ENCODE measurements around the gene WDR82.

The WDR82 gene

GRCh38 chr3:52280050-52280461 is 1.6 kb upstream of the WDR82 start:
- H3K4me2 ChIP-seq (ENCODE audit: low read depth, low read length, poor library complexity, severe bottlenecking): peak overlapping the region; percentile 80
- H2AFZ ChIP-seq (ENCODE audit: low read length): no peak overlapping the region
- no peaks in the 10 kb centered on the region for H3K9me2 ChIP-seq (replicated peaks; ENCODE audit: low read depth, low read length)
- H4K20me1 ChIP-seq (ENCODE audit: insufficient read depth, low read length, poor library complexity, severe bottlenecking): peaks cover 30% of the 10 kb centered on the region
- peak overlapping the region; percentile 93 for H3K4me3 ChIP-seq (ENCODE audit: low read length, poor library complexity, severe bottlenecking)
- peaks cover 43% of the 10 kb centered on the region for H3K79me2 ChIP-seq (ENCODE audit: insufficient read depth, low read length)
- peak overlapping the region; percentile 78 for H3K9ac ChIP-seq (ENCODE audit: low read depth, low read length, poor library complexity, severe bottlenecking)
- H3K4me1 ChIP-seq (ENCODE audit: insufficient read depth, low read length, poor library complexity, severe bottlenecking): peaks cover 38% of the 10 kb centered on the region
- TF ChIP-seq CTCF (conservative IDR thresholded peaks at IDR 0.05; ENCODE audit: low read length) (no peak), EZH2phosphoT487 (IDR thresholded peaks at IDR 0.05; ENCODE audit: borderline replicate concordance) (no peak)
- no peaks in the 10 kb centered on the region for H3K9me3 ChIP-seq (ENCODE audit: insufficient read depth, low read depth, low read length)
- H3F3A ChIP-seq (ENCODE audit: low read depth): peaks cover 7% of the 10 kb centered on the region; the same call in 1 of the 2 replicates
- H3K27me3 ChIP-seq (ENCODE audit: insufficient read depth, low read length, poor library complexity, severe bottlenecking): no peaks in the 10 kb centered on the region
- H3K36me3 ChIP-seq (ENCODE audit: insufficient read depth, low read length): no peaks in the 10 kb centered on the region

GRCh38 chr3:52279596-52279995 is 1.1 kb upstream of the WDR82 start:
- Histone ChIP-seq H3K9me3 (ENCODE audit: insufficient read depth, low read depth, low read length) (no peaks in the 10 kb centered on the region), H3K4me3 (ENCODE audit: low read length, poor library complexity, severe bottlenecking) (peak overlapping the region; percentile 93), H3K79me2 (ENCODE audit: insufficient read depth, low read length) (peaks cover 48% of the 10 kb centered on the region), H3K9me2 (replicated peaks; ENCODE audit: low read depth, low read length) (no peaks in the 10 kb centered on the region), H3K9ac (ENCODE audit: low read depth, low read length, poor library complexity, severe bottlenecking) (peak overlapping the region; percentile 78), H3K4me2 (ENCODE audit: low read depth, low read length, poor library complexity, severe bottlenecking) (peak overlapping the region; percentile 80), H2AFZ (ENCODE audit: low read length) (no peak overlapping the region), H3K4me1 (ENCODE audit: insufficient read depth, low read length, poor library complexity, severe bottlenecking) (peaks cover 38% of the 10 kb centered on the region), H3K36me3 (ENCODE audit: insufficient read depth, low read length) (no peaks in the 10 kb centered on the region), H4K20me1 (ENCODE audit: insufficient read depth, low read length, poor library complexity, severe bottlenecking) (peaks cover 32% of the 10 kb centered on the region), H3K27me3 (ENCODE audit: insufficient read depth, low read length, poor library complexity, severe bottlenecking) (no peaks in the 10 kb centered on the region), H3F3A (ENCODE audit: low read depth) (peaks cover 7% of the 10 kb centered on the region; the same call in 1 of the 2 replicates)
- TF ChIP-seq EZH2phosphoT487 (IDR thresholded peaks at IDR 0.05; ENCODE audit: borderline replicate concordance): no peak
- TF ChIP-seq CTCF (conservative IDR thresholded peaks at IDR 0.05; ENCODE audit: low read length): no peak

- Histone ChIP-seq H4K20me1 (ENCODE audit: insufficient read depth, low read length, poor library complexity, severe bottlenecking) (peaks cover 48% of the 10 kb centered on the region), H3K4me2 (ENCODE audit: low read depth, low read length, poor library complexity, severe bottlenecking) (peak overlapping the region; percentile 99), H3K4me3 (ENCODE audit: low read length, poor library complexity, severe bottlenecking) (peak overlapping the region; percentile 93), H3K79me2 (ENCODE audit: insufficient read depth, low read length) (peaks cover 63% of the 10 kb centered on the region), H3K27me3 (ENCODE audit: insufficient read depth, low read length, poor library complexity, severe bottlenecking) (no peaks in the 10 kb centered on the region), H3F3A (ENCODE audit: low read depth) (peaks cover 7% of the 10 kb centered on the region; the same call in 1 of the 2 replicates), H2AFZ (ENCODE audit: low read length) (peak overlapping the region; percentile 33; the same call in 1 of the 2 replicates), H3K9ac (ENCODE audit: low read depth, low read length, poor library complexity, severe bottlenecking) (peak overlapping the region; percentile 78), H3K9me2 (replicated peaks; ENCODE audit: low read depth, low read length) (no peaks in the 10 kb centered on the region), H3K36me3 (ENCODE audit: insufficient read depth, low read length) (peaks cover under 1% of the 10 kb centered on the region; the same call in 1 of the 2 replicates), H3K9me3 (ENCODE audit: insufficient read depth, low read depth, low read length) (no peaks in the 10 kb centered on the region), H3K4me1 (ENCODE audit: insufficient read depth, low read length, poor library complexity, severe bottlenecking) (peaks cover 48% of the 10 kb centered on the region)
- TF ChIP-seq EZH2phosphoT487 (IDR thresholded peaks at IDR 0.05; ENCODE audit: borderline replicate concordance): no peak
- TF ChIP-seq CTCF (conservative IDR thresholded peaks at IDR 0.05; ENCODE audit: low read length): peak; percentile 16
These were observed 408 bp downstream of the WDR82 start for GRCh38 chr3:52277972-52278509.
